GM12873 (cell line): ENCODE data around the gene RIOK3.

ENCODE experiments used
- TF ChIP-seq, protein P1 (sequence below): IDR thresholded peaks from 2 replicates; pipeline ENCODE4 v1.5.1; 2012; ENCODE audit warnings: low read depth, mild to moderate bottlenecking, moderate library complexity, low read length, control low read depth; ENCODE audit not compliant: insufficient read depth; ENCODE audit errors: missing control alignments

The RIOK3 gene

DNA sequence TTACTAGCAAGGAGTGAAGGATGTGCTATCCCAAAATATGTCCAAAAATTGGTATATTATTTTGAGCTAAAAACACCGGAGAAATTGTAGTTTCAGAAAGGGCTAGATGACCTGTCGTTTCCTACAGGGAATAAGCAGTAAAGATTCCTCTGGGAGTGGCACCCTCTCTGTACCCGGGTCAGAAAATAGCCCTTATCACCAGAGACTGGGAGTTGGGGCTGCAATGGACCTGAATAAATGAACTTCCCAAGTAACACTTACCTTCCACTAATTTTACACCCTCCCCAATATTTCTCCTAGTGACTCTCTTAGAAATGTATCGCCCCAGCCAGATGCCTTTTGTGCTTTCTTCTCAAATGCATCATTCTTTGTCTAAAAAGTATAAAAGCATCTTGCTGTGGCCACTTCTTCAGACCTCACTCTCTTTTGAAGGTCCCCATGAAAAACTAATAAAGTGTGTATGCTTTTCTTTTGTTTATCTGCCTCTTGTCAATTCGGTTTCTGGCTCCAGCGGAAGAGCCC lies 49.5 kb downstream of the RIOK3 start:
- TF ChIP-seq, protein P1, sequence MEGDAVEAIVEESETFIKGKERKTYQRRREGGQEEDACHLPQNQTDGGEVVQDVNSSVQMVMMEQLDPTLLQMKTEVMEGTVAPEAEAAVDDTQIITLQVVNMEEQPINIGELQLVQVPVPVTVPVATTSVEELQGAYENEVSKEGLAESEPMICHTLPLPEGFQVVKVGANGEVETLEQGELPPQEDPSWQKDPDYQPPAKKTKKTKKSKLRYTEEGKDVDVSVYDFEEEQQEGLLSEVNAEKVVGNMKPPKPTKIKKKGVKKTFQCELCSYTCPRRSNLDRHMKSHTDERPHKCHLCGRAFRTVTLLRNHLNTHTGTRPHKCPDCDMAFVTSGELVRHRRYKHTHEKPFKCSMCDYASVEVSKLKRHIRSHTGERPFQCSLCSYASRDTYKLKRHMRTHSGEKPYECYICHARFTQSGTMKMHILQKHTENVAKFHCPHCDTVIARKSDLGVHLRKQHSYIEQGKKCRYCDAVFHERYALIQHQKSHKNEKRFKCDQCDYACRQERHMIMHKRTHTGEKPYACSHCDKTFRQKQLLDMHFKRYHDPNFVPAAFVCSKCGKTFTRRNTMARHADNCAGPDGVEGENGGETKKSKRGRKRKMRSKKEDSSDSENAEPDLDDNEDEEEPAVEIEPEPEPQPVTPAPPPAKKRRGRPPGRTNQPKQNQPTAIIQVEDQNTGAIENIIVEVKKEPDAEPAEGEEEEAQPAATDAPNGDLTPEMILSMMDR = no peak

DNA sequence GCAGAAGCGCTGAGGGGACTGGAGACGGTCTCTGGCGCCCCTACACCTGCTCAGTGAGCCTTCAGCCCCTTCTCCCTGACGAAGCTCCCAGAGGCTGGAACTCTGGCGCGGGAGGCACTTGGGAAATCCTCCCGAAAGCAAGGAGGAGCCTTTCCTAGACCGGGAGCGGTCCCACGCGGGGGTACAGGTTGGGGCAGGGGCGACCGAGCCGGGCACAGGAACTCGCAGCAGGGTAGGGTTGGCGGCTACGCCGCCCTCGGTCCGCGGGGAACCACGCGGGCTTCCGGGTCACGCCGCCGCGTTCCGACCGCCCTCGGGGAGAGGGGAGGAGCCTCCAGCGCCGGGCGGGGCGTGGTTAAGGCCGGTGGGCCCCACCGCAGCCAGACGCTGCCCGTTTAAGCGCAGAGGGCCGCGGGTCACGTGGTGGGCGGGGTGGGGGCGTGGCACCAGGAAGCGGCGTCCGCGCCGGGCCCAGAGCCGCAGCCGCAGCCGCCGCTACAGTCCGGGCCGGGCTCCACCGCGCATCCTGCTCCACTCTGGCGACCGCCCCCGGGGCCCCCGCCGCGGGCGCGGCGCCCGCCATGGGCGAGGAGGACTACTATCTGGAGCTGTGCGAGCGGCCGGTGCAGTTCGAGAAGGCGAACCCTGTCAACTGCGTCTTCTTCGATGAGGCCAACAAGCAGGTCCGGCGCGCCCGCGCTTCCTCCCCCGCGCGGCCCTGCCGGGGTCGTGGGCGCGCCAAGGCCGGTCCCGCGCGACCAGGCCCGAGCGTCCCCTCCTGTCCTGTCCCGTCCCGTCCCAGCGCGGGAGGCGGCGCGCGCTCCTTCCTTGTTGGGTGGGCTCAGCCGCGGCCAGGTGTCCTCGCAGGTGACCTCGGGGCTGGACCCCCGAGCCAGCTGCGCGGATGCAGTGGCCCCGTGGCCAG lies 50.2 kb downstream of the RIOK3 start, which contains the start of gene RMC1:
Gene RMC1 (plus strand): TSS at position 474 of the 925 bp plus-strand sequence. CDS start 108 bp downstream, at position 582.
- TF ChIP-seq, protein P1 = peak; percentile 38

DNA sequence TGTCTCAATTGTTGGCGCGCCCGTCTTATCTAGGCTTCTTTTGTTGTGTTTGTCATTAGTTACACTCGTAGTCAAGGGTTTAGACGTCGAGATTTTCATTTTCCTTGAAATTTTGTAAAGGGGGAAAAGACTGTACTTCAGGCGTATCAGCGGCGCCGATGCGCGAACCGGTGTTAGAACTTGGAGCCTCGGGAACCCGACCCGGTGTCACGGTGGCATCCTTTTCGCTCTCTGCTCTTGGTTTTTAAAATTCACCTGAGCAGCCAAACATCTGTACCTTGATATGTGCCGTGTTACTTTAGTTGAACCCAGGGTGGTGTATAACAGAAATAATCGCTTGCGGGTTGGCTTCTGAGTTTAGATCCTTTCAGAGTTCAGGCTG lies 50.9 kb downstream of the RIOK3 start:
- TF ChIP-seq, protein P1 = no peak

DNA sequence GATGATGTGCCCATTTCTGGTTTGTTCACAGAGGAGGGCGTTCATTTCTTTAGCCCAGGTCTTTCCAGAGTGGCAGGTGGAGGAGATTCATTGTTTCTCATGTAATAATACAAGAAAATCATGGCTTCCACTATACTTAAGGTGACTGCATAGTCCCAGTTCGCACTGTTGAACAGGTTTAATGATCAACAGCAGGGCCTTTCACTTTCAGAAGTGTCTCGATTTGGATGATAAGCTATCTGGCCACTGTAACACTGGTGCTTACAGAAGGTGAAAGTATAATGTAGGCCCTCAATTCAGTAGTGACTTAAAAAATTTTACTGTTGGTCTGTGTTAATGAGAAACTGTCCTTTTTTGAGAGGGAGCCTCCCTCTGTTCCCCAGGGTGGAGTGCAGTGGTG lies 51.6 kb downstream of the RIOK3 start:
- TF ChIP-seq, protein P1 = no peak

DNA sequence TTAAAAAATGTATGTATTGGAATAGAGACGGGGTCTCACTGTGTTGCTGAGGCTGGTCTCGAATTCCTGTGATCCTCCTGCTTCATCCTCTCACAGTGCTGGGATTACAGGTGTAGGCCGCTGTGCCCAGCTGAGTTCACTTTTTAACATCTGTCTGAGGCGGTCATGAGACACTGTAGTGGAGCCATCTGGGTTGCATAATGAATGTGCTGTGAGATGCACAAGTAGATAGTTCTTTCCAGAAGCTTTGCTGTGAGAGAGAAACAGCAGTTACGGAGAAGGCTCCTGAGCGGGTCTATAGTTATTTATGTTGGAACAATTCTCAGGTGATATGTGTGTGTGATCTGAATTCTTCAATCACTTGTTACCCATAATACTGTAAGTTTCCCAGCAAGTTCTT lies 53.3 kb downstream of the RIOK3 start:
- TF ChIP-seq, protein P1 = no peak

DNA sequence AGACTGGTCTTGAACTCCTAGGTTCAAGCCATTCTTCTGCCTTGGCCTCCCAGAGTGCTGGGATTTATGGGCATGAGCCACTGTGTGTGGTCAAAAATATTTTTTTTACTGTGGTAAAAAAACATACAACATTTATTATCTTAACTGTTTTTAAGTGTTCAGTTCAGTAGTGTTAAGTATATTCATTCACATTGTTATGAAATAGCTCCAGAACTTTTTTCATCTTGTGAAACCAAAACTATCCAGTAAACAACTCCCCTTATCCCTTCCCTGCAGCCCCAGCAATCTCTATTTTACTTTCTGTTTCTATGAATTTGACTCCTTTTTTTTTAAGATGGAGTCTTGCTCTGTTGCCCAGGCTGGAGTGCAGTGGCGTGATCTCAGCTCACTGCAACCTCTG lies 59.6 kb downstream of the RIOK3 start:
- TF ChIP-seq, protein P1 = no peak

DNA sequence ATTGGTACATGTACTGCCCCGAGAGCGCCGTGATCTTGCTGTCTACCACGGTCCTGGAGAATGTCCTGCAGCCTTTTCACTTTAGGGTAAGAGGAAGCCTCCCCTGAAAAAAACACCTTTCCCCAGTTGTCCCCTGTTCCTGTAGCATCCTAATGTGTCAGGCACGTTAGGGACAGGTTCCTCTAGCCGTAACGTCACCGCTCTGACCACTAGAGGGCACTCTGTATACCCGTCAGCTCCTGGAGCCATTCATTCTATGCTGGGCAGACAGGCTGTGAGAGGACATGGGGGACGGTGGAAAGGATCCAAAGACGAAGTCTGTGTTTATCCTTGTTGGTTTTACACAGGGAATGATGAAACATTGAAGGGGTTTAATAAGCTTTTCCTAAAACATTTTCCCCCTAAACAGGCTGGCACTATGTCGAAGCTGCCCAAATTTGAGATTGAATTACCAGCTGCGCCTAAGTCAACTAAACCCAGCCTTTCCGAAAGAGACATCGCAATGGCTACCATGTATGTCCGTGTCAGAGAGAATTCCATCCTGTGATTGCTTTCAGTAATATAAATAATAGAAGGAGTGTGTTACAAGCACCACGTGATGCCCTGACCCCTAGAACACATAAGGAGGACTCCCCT lies 62.9 kb downstream of the RIOK3 start:
- TF ChIP-seq, protein P1 = peak; percentile 98
